CD4-positive, alpha-beta memory T cell (primary cell): ENCODE results near the gene RAB28. TPM values are rescaled to one million over a fixed set of nuclear protein-coding genes. Genes with fewer than 3 reads are reported as not detected.
A peak's percentile ranks its signal among the peaks of the same experiment; 100 is the strongest.

Experiments used
- CTCF ChIA-PET: fragments of 350-600 bp; sonication (Branson Sonifier 250); formaldehyde crosslinking; loops from one replicate; lab custom pipeline; 2021; ENCODE audit warnings: inconsistent platforms; ENCODE audit not compliant: partially characterized antibody; lab: Charles Lee
- POLR2A ChIA-PET: fragments of 350-600 bp; sonication (Branson Sonifier 250); formaldehyde crosslinking; loops from one replicate; lab custom pipeline; 2021; ENCODE audit not compliant: partially characterized antibody; lab: Charles Lee
- DNase-seq, 5 donors: peaks; one replicate each; pipeline versions ENCODE4 v3.0.0 to v3.0.0-alpha.2; 2020 to 2022; ENCODE audit warnings: mixed read lengths in 1 of 5
- H3K27ac ChIP-seq: one replicate; pipeline ENCODE4 v1.7.0; 2013; ENCODE audit warnings: low read depth, low read length
- H3K27me3 ChIP-seq: 2 replicates; pipeline ENCODE4 v1.7.0; 2013; ENCODE audit warnings: mild to moderate bottlenecking, low read length, moderate library complexity; ENCODE audit not compliant: insufficient read depth
- H3K36me3 ChIP-seq: 2 replicates; pipeline ENCODE4 v1.7.0; 2013; ENCODE audit warnings: mild to moderate bottlenecking, low read length, moderate library complexity; ENCODE audit not compliant: insufficient read depth
- H3K4me1 ChIP-seq: 2 replicates; pipeline ENCODE4 v1.7.0; 2013; ENCODE audit warnings: mild to moderate bottlenecking, low read length, moderate library complexity; ENCODE audit not compliant: insufficient read depth
- H3K4me3 ChIP-seq, 2 donors: one replicate each; pipeline ENCODE4 v1.7.0; 2013; ENCODE audit warnings: low read length in 2 of 2, mild to moderate bottlenecking in 1 of 2
- H3K9me3 ChIP-seq, 2 donors: one replicate each; pipeline ENCODE4 v1.7.0; 2013; ENCODE audit warnings: low read length in 2 of 2, control low read depth in 1 of 2; ENCODE audit not compliant: control insufficient read depth in 1 of 2
- H3K27ac Mint-ChIP-seq, 7 donors: one replicate each; pipeline ENCODE4 v1.8.0; 2020 to 2021; ENCODE audit warnings: mixed read lengths in 7 of 7, mild to moderate bottlenecking in 6 of 7, inconsistent platforms in 3 of 7, moderate library complexity in 3 of 7
- H3K27me3 Mint-ChIP-seq, 2 donors: one replicate each; pipeline ENCODE4 v1.8.0; 2020 to 2021; ENCODE audit warnings: mixed read lengths in 2 of 2
- H3K36me3 Mint-ChIP-seq, 2 donors: one replicate each; pipeline ENCODE4 v1.8.0; 2020 to 2021; ENCODE audit warnings: mixed read lengths in 2 of 2, inconsistent platforms in 1 of 2, mild to moderate bottlenecking in 1 of 2
- H3K4me1 Mint-ChIP-seq, 4 donors: one replicate each; pipeline ENCODE4 v1.8.0; 2020 to 2021; ENCODE audit warnings: mixed read lengths in 4 of 4, mild to moderate bottlenecking in 1 of 4
- H3K4me3 Mint-ChIP-seq, 8 donors: one replicate each; pipeline ENCODE4 v1.8.0; 2020 to 2021; ENCODE audit warnings: mixed read lengths in 8 of 8, mild to moderate bottlenecking in 7 of 8, moderate library complexity in 6 of 8, inconsistent platforms in 3 of 8
- H3K9me3 Mint-ChIP-seq, 8 donors: one replicate each; pipeline ENCODE4 v1.8.0; 2020 to 2021; ENCODE audit warnings: mixed read lengths in 8 of 8, mild to moderate bottlenecking in 5 of 8, inconsistent platforms in 3 of 8, moderate library complexity in 1 of 8
- intact Hi-C: fragments of 100-400 bp; cut with micrococcal nuclease; formaldehyde crosslinking; loops from one replicate; pipeline ENCODE4 v1.15.1; 2023
- polyA plus RNA-seq, 2 donors: library from polyadenylated mRNA; unstranded; fragments of 300-500 nt; fragmentation: Illumina TruSeq; gene quantifications; one replicate each; pipeline ENCODE4 v1.2.3, GENCODE V29; 2021
- total RNA-seq, 2 experiments: library from RNA; stranded (reverse); gene quantifications; one replicate each; pipeline ENCODE4 v1.2.3, GENCODE V29; 2021

RAB28 gene
- total and polyA plus RNA-seq, 4 experiments from 2014 or later, result 13.3 to 20.6 (median 15.9) TPM

- no peaks in the 10 kb centered on the region for H3K4me1 ChIP-seq
- no peak overlapping the region for H3K4me3 ChIP-seq
- Mint-ChIP-seq H3K27me3 (no peaks in the 10 kb centered on the region), H3K36me3 (peaks cover 14 to 29% of the 10 kb centered on the region in 2 donors), H3K4me1 (peaks cover 10 to 16% (median 14%) of the 10 kb centered on the region in 4 donors), H3K9me3 (no peaks in the 10 kb centered on the region), H3K4me3 (no peak overlapping the region), H3K27ac (no peak overlapping the region)
- POLR2A ChIA-PET, result no interaction called here
- intact Hi-C loops, result no loop called here
- no peaks in the 10 kb centered on the region for H3K9me3 ChIP-seq
- no peaks in the 10 kb centered on the region for H3K36me3 ChIP-seq
- DNase-seq, result no peak
- CTCF ChIA-PET, result no interaction called here
- H3K27ac ChIP-seq, result no peak overlapping the region
- H3K27me3 ChIP-seq, result no peaks in the 10 kb centered on the region
These were observed 12.7 kb downstream of the RAB28 start for GRCh38 chr4:13471400-13471799.

- Histone ChIP-seq H3K4me1 (no peaks in the 10 kb centered on the region), H3K9me3 (no peaks in the 10 kb centered on the region), H3K36me3 (no peaks in the 10 kb centered on the region), H3K27me3 (no peaks in the 10 kb centered on the region), H3K27ac (no peak overlapping the region), H3K4me3 (no peak overlapping the region)
- peaks cover 25 to 34% of the 10 kb centered on the region in 2 donors for H3K36me3 Mint-ChIP-seq
- peaks cover 13 to 23% (median 16%) of the 10 kb centered on the region in 4 donors for H3K4me1 Mint-ChIP-seq
- ChIA-PET POLR2A (no interaction called here), CTCF (no interaction called here)
- H3K4me3 Mint-ChIP-seq, result no peak overlapping the region
- no peak overlapping the region for H3K27ac Mint-ChIP-seq
- DNase-seq, result no peak
- intact Hi-C loops, result no loop called here
- no peaks in the 10 kb centered on the region for H3K27me3 Mint-ChIP-seq
- H3K9me3 Mint-ChIP-seq, result peaks cover 0 to 2% (median 0%) of the 10 kb centered on the region in 8 donors
These were observed 13.8 kb downstream of the RAB28 start for GRCh38 chr4:13470379-13470778.

- Mint-ChIP-seq H3K9me3 (peaks cover 0 to 2% (median 0%) of the 10 kb centered on the region in 8 donors), H3K27ac (no peak overlapping the region), H3K27me3 (no peaks in the 10 kb centered on the region), H3K36me3 (peaks cover 43 to 44% of the 10 kb centered on the region in 2 donors), H3K4me3 (peak overlapping the region in 1 of 8 donors; percentile 32), H3K4me1 (peaks cover 15 to 31% (median 18%) of the 10 kb centered on the region in 4 donors)
- ChIA-PET POLR2A (interaction anchor here (0.7 kb wide), 1 partner anchor 16 kb away, joined by 3 read pairs; no protein-coding TSS in a partner anchor), CTCF (interaction anchor here (1.7 kb wide), 1 partner anchor 190 kb away, joined by 3 read pairs; no protein-coding TSS in a partner anchor)
- Histone ChIP-seq H3K4me3 (no peak overlapping the region), H3K36me3 (no peaks in the 10 kb centered on the region), H3K9me3 (no peaks in the 10 kb centered on the region), H3K4me1 (no peaks in the 10 kb centered on the region), H3K27ac (no peak overlapping the region), H3K27me3 (no peaks in the 10 kb centered on the region)
- DNase-seq, result no peak
- intact Hi-C loops, result no loop called here
These were observed 19.2 kb downstream of the RAB28 start for GRCh38 chr4:13464973-13465372.

GRCh38 chr4:13464543-13464942, 19.6 kb downstream of the RAB28 start:
- H3K36me3 Mint-ChIP-seq, result peaks cover 47 to 49% of the 10 kb centered on the region in 2 donors
- CTCF ChIA-PET, result interaction anchor here (1.7 kb wide), 1 partner anchor 190 kb away, joined by 3 read pairs; no protein-coding TSS in a partner anchor
- Histone ChIP-seq H3K27ac (no peak overlapping the region), H3K27me3 (no peaks in the 10 kb centered on the region), H3K4me1 (no peaks in the 10 kb centered on the region), H3K4me3 (no peak overlapping the region), H3K9me3 (no peaks in the 10 kb centered on the region), H3K36me3 (no peaks in the 10 kb centered on the region)
- no peak for DNase-seq
- H3K4me1 Mint-ChIP-seq, result peaks cover 15 to 31% (median 18%) of the 10 kb centered on the region in 4 donors
- POLR2A ChIA-PET, result no interaction called here
- no peak overlapping the region for H3K4me3 Mint-ChIP-seq
- H3K9me3 Mint-ChIP-seq, result peaks cover 0 to 2% (median 0%) of the 10 kb centered on the region in 8 donors
- peak overlapping the region in 1 of 7 donors; percentile 50 for H3K27ac Mint-ChIP-seq
- intact Hi-C loops, result no loop called here
- H3K27me3 Mint-ChIP-seq, result no peaks in the 10 kb centered on the region

GRCh38 chr4:13461191-13461905, 22.8 kb downstream of the RAB28 start:
- Mint-ChIP-seq H3K27me3 (no peaks in the 10 kb centered on the region), H3K4me1 (peaks cover 0 to 16% (median 6%) of the 10 kb centered on the region in 4 donors), H3K4me3 (no peak overlapping the region), H3K36me3 (peaks cover 52 to 66% of the 10 kb centered on the region in 2 donors), H3K27ac (no peak overlapping the region), H3K9me3 (peaks cover 0 to 2% (median 0%) of the 10 kb centered on the region in 8 donors)
- DNase-seq, result no peak
- H3K4me1 ChIP-seq, result no peaks in the 10 kb centered on the region
- no peaks in the 10 kb centered on the region for H3K36me3 ChIP-seq
- CTCF ChIA-PET, result no interaction called here
- POLR2A ChIA-PET, result no interaction called here
- intact Hi-C loops, result no loop called here
- no peaks in the 10 kb centered on the region for H3K9me3 ChIP-seq
- H3K4me3 ChIP-seq, result no peak overlapping the region
- H3K27ac ChIP-seq, result no peak overlapping the region
- H3K27me3 ChIP-seq, result no peaks in the 10 kb centered on the region

- Histone ChIP-seq H3K9me3 (no peaks in the 10 kb centered on the region), H3K27me3 (no peaks in the 10 kb centered on the region), H3K4me1 (peaks cover 6% of the 10 kb centered on the region), H3K27ac (no peak overlapping the region), H3K36me3 (no peaks in the 10 kb centered on the region), H3K4me3 (no peak overlapping the region)
- intact Hi-C loops, result no loop called here
- no peak overlapping the region for H3K4me3 Mint-ChIP-seq
- H3K36me3 Mint-ChIP-seq, result peaks cover 45 to 51% of the 10 kb centered on the region in 2 donors
- DNase-seq, result no peak
- ChIA-PET CTCF (interaction anchor here (0.6 kb wide), 1 partner anchor 201 kb away, joined by 3 read pairs; no protein-coding TSS in a partner anchor), POLR2A (no interaction called here)
- H3K4me1 Mint-ChIP-seq, result peaks cover 8 to 17% (median 14%) of the 10 kb centered on the region in 4 donors
- H3K27ac Mint-ChIP-seq, result no peak overlapping the region
- H3K9me3 Mint-ChIP-seq, result peaks cover 0 to 15% (median 2%) of the 10 kb centered on the region in 8 donors
- H3K27me3 Mint-ChIP-seq, result no peaks in the 10 kb centered on the region
These were observed 28.7 kb downstream of the RAB28 start for GRCh38 chr4:13455411-13455810.

- H3K4me1 ChIP-seq, result peaks cover 6% of the 10 kb centered on the region
- no peaks in the 10 kb centered on the region for H3K36me3 ChIP-seq
- intact Hi-C loops, result no loop called here
- no peak overlapping the region for H3K27ac ChIP-seq
- no peaks in the 10 kb centered on the region for H3K27me3 ChIP-seq
- Mint-ChIP-seq H3K4me3 (no peak overlapping the region), H3K27me3 (no peaks in the 10 kb centered on the region), H3K9me3 (peaks cover 0 to 15% (median 2%) of the 10 kb centered on the region in 8 donors), H3K27ac (no peak overlapping the region), H3K36me3 (peaks cover 40 to 47% of the 10 kb centered on the region in 2 donors), H3K4me1 (peaks cover 8 to 17% (median 14%) of the 10 kb centered on the region in 4 donors)
- no peak for DNase-seq
- ChIA-PET CTCF (no interaction called here), POLR2A (no interaction called here)
- no peak overlapping the region for H3K4me3 ChIP-seq
- H3K9me3 ChIP-seq, result no peaks in the 10 kb centered on the region
These were observed 29.4 kb downstream of the RAB28 start for GRCh38 chr4:13454786-13455185.
